Keratinocyte (primary cell): ENCODE measurements around the gene HS6ST3.

ENCODE experiments used
- CTCF ChIP-seq, 3 experiments: IDR thresholded peaks in 1 of 3; conservative IDR thresholded peaks in 1 of 3; optimal IDR thresholded peaks in 1 of 3; 2 replicates in 2 of 3; 3 replicates in 1 of 3; pipeline versions ENCODE3 to v1.5.1; 2011; ENCODE audit warnings: low read length in 3 of 3, mild to moderate bottlenecking in 3 of 3, moderate library complexity in 2 of 3, control low read depth in 1 of 3, inconsistent platforms in 1 of 3; ENCODE audit not compliant: insufficient read depth in 2 of 3; ENCODE audit errors: extremely low read depth in 1 of 3
- EZH2 ChIP-seq: IDR thresholded peaks from one replicate; pipeline ENCODE4 v1.6.1; 2012; ENCODE audit warnings: inconsistent platforms, mild to moderate bottlenecking, low read length, moderate library complexity

- TF ChIP-seq CTCF (optimal IDR thresholded peaks at IDR 0.05 in 1 of 3, IDR thresholded peaks at IDR 0.05 in 1 of 3, conservative IDR thresholded peaks at IDR 0.05 in 1 of 3; ENCODE audit: extremely low read depth in 1 of 3, insufficient read depth in 2 of 3, low read length in 3 of 3) (no peak), EZH2 (no peak)
Observed at GRCh38 chr13:96223231-96223630, 133.3 kb downstream of the HS6ST3 start.
